PC-9 (cell line): ENCODE measurements around the gene NDUFB11.

ENCODE experiments used
- CTCF ChIP-seq: fragments of 200-600 bp; sonication (generic); conservative IDR thresholded peaks from 2 replicates; pipeline ENCODE4 v1.6.1; 2017; ENCODE audit warnings: mixed run types, antibody characterized with exemption, mild to moderate bottlenecking, moderate library complexity
- EZH2 ChIP-seq: fragments of 200-600 bp; sonication (generic); IDR thresholded peaks from 2 replicates; pipeline ENCODE4 v1.8.0; 2017; ENCODE audit warnings: antibody characterized with exemption, low read depth

GRCh38 chrX:47189906-47190305, 45.4 kb upstream of the NDUFB11 start:
- TF ChIP-seq CTCF (no peak), EZH2 (no peak)
